HG02678 (cell line): ENCODE data around the gene HEPHL1.
"Not testable (repeated sequence)": the region's sequence is repeated elsewhere in the genome, so short reads cannot be mapped to it uniquely, and the experiment has no call there.

Source experiments
- ATAC-seq: cut with Tn5 transposase; IDR thresholded peaks from one replicate; pipeline ENCODE4 v1.9.1; 2021; ENCODE audit warnings: mild to moderate bottlenecking, moderate library complexity; ENCODE audit not compliant: unreplicated experiment

Gene HEPHL1

GRCh38 chr11:94145916-94146315 lies 124.8 kb downstream of the HEPHL1 start:
- no peak for ATAC-seq

- ATAC-seq, result peak; percentile 31
These were observed 126.3 kb downstream of the HEPHL1 start for GRCh38 chr11:94147433-94147845.

- ATAC-seq, result no peak
These were observed 127.0 kb downstream of the HEPHL1 start for GRCh38 chr11:94148189-94148588.

- no peak for ATAC-seq
These were observed 128.4 kb downstream of the HEPHL1 start for GRCh38 chr11:94149431-94150017.

- no peak for ATAC-seq
These were observed 128.9 kb downstream of the HEPHL1 start for GRCh38 chr11:94150056-94150455.

GRCh38 chr11:94150704-94151685 lies 129.8 kb downstream of the HEPHL1 start:
- no peak for ATAC-seq

- no peak for ATAC-seq
These were observed 130.9 kb downstream of the HEPHL1 start for GRCh38 chr11:94151903-94152677.

- no peak for ATAC-seq
These were observed 131.5 kb downstream of the HEPHL1 start for GRCh38 chr11:94152678-94153065.

- no peak for ATAC-seq
These were observed 132.2 kb downstream of the HEPHL1 start for GRCh38 chr11:94153320-94153719.

- no peak for ATAC-seq
These were observed 133.1 kb downstream of the HEPHL1 start for GRCh38 chr11:94154095-94154856.

- not testable (repeated sequence) for ATAC-seq
These were observed 136.2 kb downstream of the HEPHL1 start for GRCh38 chr11:94157339-94157738.
